Right lobe of liver (tissue), 6 donors: ENCODE measurements around the gene EPHB1. TPM values are rescaled to one million over a fixed set of nuclear protein-coding genes. Genes with fewer than 3 reads are reported as not detected.

ENCODE experiments used
- ATAC-seq, 4 donors: fragments of 200-7000 bp; cut with Tn5 transposase; one replicate each; pipeline ENCODE4 v1.9.1; 2020; ENCODE audit warnings: mild to moderate bottlenecking in 4 of 4, moderate library complexity in 4 of 4
- DNase-seq, 3 donors: peaks; one replicate each; pipeline ENCODE4 v3.0.0-alpha.2; 2020
- H3K27ac ChIP-seq, 3 donors: fragments of 200-600 bp; one replicate each; pipeline ENCODE4 v1.8.0; 2022
- H3K27me3 ChIP-seq, 2 donors: fragments of 200-600 bp; one replicate each; pipeline ENCODE4 v1.8.0; 2022
- H3K36me3 ChIP-seq, 4 donors: fragments of 200-600 bp; sonication (generic) in 1 of 4; one replicate each; pipeline versions ENCODE4 v1.5.1 to v1.8.0; 2017 to 2022; ENCODE audit warnings: control low read depth in 1 of 4
- H3K4me1 ChIP-seq, 4 donors: fragments of 200-600 bp; sonication (generic) in 1 of 4; one replicate each; pipeline versions ENCODE4 v1.5.1 to v1.8.0; 2017 to 2022; ENCODE audit warnings: control low read depth in 1 of 4
- H3K4me3 ChIP-seq, 3 donors: fragments of 200-600 bp; one replicate each; pipeline ENCODE4 v1.8.0; 2022
- H3K9me3 ChIP-seq, 4 donors: fragments of 200-600 bp; sonication (generic) in 1 of 4; one replicate each; pipeline versions ENCODE4 v1.5.1 to v1.8.0; 2017 to 2022; ENCODE audit warnings: control low read depth in 1 of 4
- POLR2A ChIP-seq: fragments of 450-650 bp; IDR thresholded peaks from one replicate; pipeline ENCODE4 v1.6.1; 2017; ENCODE audit warnings: antibody characterized with exemption, mild to moderate bottlenecking
- WGBS: methylation state at CpG from one replicate; pipeline ENCODE4 v1.1.6; 2018; ENCODE audit warnings: low coverage, low lambda C conversion rate; ENCODE audit not compliant: insufficient coverage; ENCODE audit errors: missing lambda C conversion rate; 5-methylcytosine and 5-hydroxymethylcytosine counted together
- intact Hi-C, 2 donors: fragments of 100-400 bp; cut with DNase I; formaldehyde crosslinking; loops; one replicate each; pipeline versions ENCODE4 v1.11.2 to v1.14.1; 2022
- total RNA-seq, 6 experiments: library from RNA; depleted of rRNA in 2 of 6; stranded (reverse); fragments of >200 nt in 2 of 6; fragmentation: NEBNext Ultra II Directional in 3 of 6; extraction: Animal tissue kit (Norgen Biotek cat#: 25700) in 3 of 6; gene quantifications; one replicate each; pipeline versions ENCODE4 v1.1.0 to v1.2.4, GENCODE V29; 2016 to 2023
- TF ChIP-seq, protein P1 (sequence below), 4 donors: fragments of 200-600 bp in 3 of 4; fragments of 450-650 bp in 1 of 4; IDR thresholded peaks; one replicate each; pipeline versions ENCODE4 v1.5.1 to v1.8.0; 2016 to 2022; ENCODE audit warnings: antibody characterized with exemption in 4 of 4, mild to moderate bottlenecking in 2 of 4
- donor health status: DM: no; HTN: yes; CAD: no.
- donor health status: DM: no; HTN: no; CAD: no.
- donor health status: DM: no; HTN: no; CAD: no.
- donor health status: DM: no; HTN: yes; CAD: no.
- donor health status: DM: no; HTN: yes; CAD: no.

EPHB1 gene
- total RNA-seq, 6 experiments from 2014 or later, result 0.63 to 10.9 (median 1.8) TPM

DNA sequence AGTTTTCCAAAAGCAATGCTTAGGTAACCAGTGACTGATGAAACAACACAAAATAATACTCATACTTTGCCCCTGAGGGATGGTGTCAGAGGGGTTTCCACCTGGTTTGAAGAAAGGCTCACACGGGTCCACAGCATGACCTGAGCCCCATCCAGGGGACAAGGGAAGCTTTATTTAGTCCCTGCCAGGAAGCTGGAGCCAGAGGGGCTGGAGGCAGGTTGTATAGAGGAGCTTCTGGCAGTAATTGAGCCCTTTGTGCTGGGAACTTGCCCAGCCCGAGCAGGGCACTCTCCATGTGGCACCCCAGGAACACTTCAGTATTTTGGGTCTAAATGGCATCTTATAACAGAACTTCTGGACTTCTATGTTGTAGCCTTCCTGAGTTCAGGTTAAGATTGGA, 39.2 kb upstream of the EPHB1 start:
- H3K9me3 ChIP-seq, result no peaks in the 10 kb centered on the region
- no peaks in the 10 kb centered on the region for H3K36me3 ChIP-seq
- no peaks in the 10 kb centered on the region for H3K27me3 ChIP-seq
- no peaks in the 10 kb centered on the region for H3K4me1 ChIP-seq
- no peak for DNase-seq
- no peak for ATAC-seq
- no peak overlapping the region for H3K4me3 ChIP-seq
- TF ChIP-seq, protein P1, sequence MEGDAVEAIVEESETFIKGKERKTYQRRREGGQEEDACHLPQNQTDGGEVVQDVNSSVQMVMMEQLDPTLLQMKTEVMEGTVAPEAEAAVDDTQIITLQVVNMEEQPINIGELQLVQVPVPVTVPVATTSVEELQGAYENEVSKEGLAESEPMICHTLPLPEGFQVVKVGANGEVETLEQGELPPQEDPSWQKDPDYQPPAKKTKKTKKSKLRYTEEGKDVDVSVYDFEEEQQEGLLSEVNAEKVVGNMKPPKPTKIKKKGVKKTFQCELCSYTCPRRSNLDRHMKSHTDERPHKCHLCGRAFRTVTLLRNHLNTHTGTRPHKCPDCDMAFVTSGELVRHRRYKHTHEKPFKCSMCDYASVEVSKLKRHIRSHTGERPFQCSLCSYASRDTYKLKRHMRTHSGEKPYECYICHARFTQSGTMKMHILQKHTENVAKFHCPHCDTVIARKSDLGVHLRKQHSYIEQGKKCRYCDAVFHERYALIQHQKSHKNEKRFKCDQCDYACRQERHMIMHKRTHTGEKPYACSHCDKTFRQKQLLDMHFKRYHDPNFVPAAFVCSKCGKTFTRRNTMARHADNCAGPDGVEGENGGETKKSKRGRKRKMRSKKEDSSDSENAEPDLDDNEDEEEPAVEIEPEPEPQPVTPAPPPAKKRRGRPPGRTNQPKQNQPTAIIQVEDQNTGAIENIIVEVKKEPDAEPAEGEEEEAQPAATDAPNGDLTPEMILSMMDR (IDR thresholded peaks at IDR 0.05), result no peak
- TF ChIP-seq POLR2A, result no peak
- H3K27ac ChIP-seq, result no peak overlapping the region
- intact Hi-C loops, result loop anchor here in 1 of 2 donors (10.0 kb wide), 1 partner anchor 151 kb away; no protein-coding TSS in a partner anchor
- 20% methylated on average over 1 of the region's 2 CpGs for WGBS

DNA sequence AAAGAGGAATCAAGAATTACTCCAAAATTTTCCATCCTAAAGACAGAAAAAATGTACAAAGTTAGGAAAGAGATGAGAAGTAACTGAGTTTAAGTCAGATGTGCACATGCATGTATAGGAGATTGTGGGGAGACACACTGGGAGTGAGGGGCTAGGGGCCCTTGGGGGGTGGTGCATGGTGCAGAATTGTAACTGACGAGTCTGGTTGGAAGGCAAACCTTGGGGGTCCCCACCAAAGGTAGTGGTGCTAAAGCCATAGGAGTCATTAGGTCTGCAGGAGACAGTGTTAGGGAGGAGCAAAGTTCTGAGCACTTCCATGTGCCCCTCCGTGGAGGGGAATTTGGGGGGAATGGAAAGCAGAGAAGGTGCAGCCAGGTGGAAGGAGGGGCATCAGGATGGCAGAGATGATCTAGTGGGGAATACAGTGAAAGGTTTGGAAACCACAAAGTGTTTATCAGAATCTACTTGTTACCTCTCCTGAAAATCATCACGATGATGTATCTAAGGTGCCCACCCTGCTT, 37.5 kb upstream of the EPHB1 start:
- TF ChIP-seq POLR2A, result no peak
- Histone ChIP-seq H3K9me3 (no peaks in the 10 kb centered on the region), H3K27me3 (no peaks in the 10 kb centered on the region), H3K4me1 (no peaks in the 10 kb centered on the region), H3K36me3 (no peaks in the 10 kb centered on the region), H3K4me3 (no peak overlapping the region), H3K27ac (no peak overlapping the region)
- WGBS, result 84% methylated on average over 2 of the region's 3 CpGs
- no peak for DNase-seq
- ATAC-seq, result no peak
- intact Hi-C loops, result loop anchor here in 1 of 2 donors (10.0 kb wide), 1 partner anchor 153 kb away; no protein-coding TSS in a partner anchor

DNA sequence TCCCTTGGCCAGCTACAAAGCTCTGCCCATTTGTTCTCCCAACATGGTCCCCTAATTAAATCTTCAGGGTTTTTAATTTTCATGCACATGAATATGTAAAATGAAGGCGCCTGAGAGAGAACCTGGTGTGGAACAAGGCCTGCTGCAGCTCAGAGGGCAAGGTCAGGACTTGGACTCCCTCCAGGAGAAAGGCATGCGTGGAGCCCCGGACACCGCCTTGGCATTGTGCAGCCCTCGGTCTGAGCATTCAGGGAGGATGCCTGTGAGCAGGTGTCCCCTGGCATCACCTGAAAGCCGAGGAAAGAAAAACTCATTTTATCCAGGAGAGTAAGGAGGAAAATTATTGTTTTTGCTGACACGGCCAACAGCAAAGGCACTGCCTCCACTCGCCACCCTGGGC, 33.8 kb upstream of the EPHB1 start:
- Histone ChIP-seq H3K27ac (no peak overlapping the region), H3K4me1 (no peaks in the 10 kb centered on the region), H3K4me3 (no peak overlapping the region), H3K27me3 (no peaks in the 10 kb centered on the region), H3K36me3 (no peaks in the 10 kb centered on the region), H3K9me3 (no peaks in the 10 kb centered on the region)
- TF ChIP-seq, protein P1 (IDR thresholded peaks at IDR 0.05), result no peak
- TF ChIP-seq POLR2A, result no peak
- DNase-seq (no peak), ATAC-seq (no peak)
- intact Hi-C loops, result no loop called here
- 54% methylated on average over 7 of the region's 8 CpGs for WGBS

DNA sequence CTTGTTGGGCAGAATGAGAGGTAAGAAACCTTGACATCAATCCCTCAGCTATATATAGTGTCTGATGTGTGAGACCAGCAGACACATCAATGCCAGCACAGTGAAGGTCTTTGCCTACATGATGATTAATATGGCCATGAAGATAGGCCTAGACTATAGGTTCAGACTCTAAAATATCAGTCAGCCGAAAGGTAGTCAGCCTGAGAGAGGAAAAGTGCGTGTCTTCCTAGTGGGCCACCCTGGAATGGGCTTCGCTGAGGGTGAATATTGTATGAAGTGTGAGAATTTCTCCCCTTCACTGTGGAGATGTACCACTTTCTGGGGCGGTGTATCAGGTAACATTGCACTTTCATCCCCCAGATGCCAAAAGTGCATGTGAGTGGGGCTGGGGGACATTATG, 33.0 kb upstream of the EPHB1 start:
- Histone ChIP-seq H3K4me3 (no peak overlapping the region), H3K36me3 (no peaks in the 10 kb centered on the region), H3K4me1 (no peaks in the 10 kb centered on the region), H3K27ac (no peak overlapping the region), H3K9me3 (no peaks in the 10 kb centered on the region), H3K27me3 (no peaks in the 10 kb centered on the region)
- TF ChIP-seq, protein P1 (IDR thresholded peaks at IDR 0.05), result no peak
- TF ChIP-seq POLR2A, result no peak
- DNase-seq (no peak), ATAC-seq (no peak)
- 93% methylated on average over 4 of the region's 4 CpGs for WGBS
- intact Hi-C loops, result no loop called here

DNA sequence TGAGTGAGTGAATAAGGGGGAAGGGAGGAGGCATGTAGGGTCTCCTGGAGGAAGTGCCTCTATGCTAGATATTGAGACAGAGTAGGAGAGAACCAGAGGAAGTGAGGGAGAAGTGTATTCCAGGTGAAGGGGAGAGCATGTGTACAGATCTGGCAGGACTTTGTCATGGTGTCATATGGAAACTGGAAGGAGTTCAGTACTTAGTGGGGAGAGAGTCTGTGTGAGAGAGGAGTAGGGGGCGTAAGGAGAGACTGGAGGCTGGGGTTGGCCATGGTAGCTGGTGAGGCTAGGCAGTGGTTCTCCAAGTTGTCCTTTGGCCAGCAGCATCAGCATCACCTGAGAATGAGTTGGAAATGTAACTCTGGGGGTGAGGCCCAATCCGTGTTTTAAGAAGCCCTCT, 29.6 kb upstream of the EPHB1 start:
- 71% methylated on average over 2 of the region's 2 CpGs for WGBS
- no peak for TF ChIP-seq POLR2A
- intact Hi-C loops, result no loop called here
- H3K36me3 ChIP-seq, result no peaks in the 10 kb centered on the region
- no peaks in the 10 kb centered on the region for H3K4me1 ChIP-seq
- no peak overlapping the region for H3K4me3 ChIP-seq
- DNase-seq, result no peak
- no peaks in the 10 kb centered on the region for H3K9me3 ChIP-seq
- ATAC-seq, result no peak
- H3K27me3 ChIP-seq, result no peaks in the 10 kb centered on the region
- H3K27ac ChIP-seq, result no peak overlapping the region
